Activated CD8-positive, alpha-beta memory T cell treated with anti-CD3 and anti-CD28 coated beads for 48 hours (primary cell): Measurements from ENCODE around the gene PNPLA2.

ENCODE experiments used
- DNase-seq, 3 experiments: peaks; one replicate each; pipeline ENCODE4 v3.0.0-alpha.2; 2020; ENCODE audit warnings: low read depth in 2 of 3, low spot score in 2 of 3

PNPLA2 gene

DNA sequence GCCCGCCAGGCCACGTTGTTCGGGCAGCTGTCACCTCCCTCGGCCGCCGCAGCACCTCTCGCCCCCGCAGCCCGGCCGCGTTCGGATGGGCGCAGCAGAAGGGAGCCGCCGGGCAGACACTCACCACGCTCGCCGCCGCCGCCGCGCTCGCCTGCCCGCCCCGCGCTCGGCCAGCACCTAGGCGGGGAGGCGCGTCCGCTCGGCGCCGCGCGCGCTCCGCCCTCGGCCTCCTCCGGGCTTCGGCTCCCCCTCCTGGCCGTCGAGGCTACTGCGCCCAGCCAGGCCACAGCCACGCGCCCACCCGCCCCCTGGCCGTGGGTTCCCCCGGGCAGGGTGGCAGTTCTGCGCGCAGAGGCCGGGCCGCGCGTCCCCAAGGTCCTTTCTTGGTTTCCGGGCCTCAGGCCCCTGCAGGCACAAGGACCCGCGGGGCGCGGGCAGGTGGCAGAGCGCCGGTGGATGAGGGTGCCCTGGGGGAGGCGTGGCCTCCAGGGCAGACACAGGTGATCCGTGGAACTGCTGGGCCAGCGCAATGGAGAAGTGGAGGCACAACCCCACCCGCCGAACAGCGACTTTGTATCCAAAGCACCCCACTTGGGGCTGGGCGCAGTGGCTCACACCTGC lies 20.5 kb upstream of the PNPLA2 start, which contains the start of gene SLC25A22:
Gene SLC25A22 (minus strand): TSS at position 189 of the 621 bp plus-strand sequence. CDS start 3,275 bp downstream, outside the sequence.
- DNase-seq = peak; percentile 55 to 92 (median 70)

GRCh38 chr11:799641-800316 lies 18.9 kb upstream of the PNPLA2 start:
- DNase-seq = no peak

DNA sequence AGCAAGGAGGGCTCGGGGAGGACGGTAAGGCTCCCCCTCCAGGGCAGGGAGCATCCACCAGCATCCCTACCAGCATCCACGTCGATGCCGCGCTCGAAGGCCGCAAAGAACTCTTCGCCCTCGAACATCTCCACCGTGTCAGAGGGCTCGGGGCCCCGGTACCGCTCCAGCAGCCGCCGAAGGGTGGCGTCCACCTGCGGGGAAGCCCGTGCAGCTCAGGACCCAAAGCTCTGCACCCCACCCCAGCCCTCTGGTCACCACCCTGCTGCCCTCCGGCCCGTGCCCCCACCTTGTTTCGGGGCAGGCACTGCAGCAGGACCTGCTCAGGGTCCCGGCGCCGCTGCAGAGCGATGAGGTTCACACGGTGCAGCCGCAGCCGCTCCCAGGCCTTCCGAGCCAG lies 18.2 kb upstream of the PNPLA2 start:
- DNase-seq = no peak

- no peak for DNase-seq
These were observed 17.5 kb upstream of the PNPLA2 start for GRCh38 chr11:801097-801780.

GRCh38 chr11:802018-802617 lies 16.6 kb upstream of the PNPLA2 start:
- no peak for DNase-seq

DNA sequence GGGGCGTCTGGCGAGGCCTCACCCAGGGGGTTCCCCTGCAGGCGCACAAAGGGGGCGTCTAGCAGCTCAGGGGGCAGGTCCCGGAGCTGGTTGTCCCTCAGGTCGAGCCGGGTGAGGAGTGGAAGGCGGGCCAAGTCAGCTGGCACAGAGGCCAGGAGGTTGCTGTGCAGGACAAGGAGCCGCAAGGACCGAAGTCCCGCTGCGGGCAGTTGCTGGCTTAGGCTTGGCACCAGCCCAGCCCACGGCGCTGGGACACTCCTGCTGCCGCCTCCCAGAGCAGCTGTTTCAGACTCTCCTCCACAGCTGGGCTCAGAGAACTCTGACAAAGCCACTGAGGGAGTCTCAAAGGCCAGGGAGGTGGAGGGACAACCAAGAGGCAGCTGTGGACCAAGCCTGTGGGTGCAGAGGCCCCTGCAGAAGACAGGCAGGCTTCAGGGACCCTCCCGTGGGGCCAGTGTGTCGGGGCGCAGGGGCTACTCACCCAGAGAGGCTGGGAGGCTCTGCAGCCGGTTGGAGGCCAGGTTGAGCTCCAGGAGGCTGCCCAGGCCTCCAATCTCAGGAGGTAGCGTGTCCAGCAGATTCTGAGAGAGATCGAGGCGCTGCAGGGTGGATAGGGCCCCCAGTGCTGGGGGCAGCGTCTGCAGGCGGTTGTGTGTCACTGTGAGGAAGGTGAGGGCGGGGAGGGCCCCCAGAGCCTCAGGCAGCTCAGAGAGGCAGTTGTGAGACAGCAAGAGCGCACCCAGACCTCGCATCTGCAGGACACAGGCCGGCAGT lies 15.8 kb upstream of the PNPLA2 start:
- no peak for DNase-seq

- no peak for DNase-seq
These were observed 15.3 kb upstream of the PNPLA2 start for GRCh38 chr11:803467-803742.

DNA sequence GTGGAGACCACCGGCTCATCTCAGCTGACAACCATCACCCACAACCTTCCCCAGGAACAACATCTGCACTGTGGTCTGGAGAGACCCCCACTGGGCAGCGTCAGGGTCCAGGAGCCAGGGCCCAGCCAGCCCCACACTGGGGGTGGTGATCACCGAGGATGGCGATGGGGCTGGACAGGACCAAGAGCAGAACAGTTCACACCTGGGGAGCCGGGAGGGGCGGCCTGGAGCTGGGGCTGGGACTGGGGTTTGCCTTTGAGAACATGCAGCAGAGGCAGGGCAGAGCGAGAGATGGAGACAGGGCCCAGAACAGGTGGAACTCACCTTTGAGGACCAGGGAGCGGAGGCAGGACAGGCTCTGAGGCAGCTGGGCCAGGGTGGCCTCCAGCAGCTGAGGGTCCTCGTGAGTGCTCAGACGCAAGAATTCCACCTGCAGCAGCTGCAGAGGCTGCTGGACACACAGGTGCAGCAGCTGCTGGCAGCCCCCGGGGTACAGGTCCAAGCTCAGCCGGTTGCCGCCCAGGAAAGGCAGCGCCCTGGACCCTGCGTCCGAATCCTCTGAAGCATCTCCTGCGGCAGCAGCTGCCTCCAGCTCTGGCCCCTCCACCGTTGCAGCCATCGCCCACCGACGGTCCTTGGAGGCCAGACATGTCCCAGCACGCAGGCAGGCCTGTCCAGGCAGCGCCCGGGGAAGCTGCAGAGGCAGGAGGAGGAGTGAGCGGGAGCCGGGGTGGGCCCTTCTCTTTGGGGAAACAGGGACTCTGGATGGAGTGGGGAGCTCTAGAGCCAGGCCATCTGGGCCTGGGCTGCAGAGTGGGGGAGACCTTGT lies 14.7 kb upstream of the PNPLA2 start:
- DNase-seq = no peak

DNA sequence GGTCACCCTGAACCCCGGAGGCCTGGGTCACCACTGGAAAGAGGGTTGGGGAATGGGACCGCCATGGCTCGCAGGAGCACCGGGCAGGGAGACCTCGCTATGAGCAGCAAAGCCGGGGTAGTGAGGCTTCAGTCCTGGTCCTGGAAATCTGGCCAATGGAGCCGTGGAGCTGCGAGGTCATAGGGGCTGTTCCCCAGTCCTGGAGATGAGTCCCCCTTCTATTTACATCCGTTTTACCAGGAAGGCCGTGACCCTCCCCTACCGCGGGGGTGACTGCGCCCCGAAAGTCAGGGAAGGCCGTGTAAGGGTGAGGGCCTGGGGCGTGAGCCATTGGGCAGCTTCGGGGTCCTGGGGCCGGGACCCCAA lies 14.1 kb upstream of the PNPLA2 start:
- DNase-seq = no peak

DNA sequence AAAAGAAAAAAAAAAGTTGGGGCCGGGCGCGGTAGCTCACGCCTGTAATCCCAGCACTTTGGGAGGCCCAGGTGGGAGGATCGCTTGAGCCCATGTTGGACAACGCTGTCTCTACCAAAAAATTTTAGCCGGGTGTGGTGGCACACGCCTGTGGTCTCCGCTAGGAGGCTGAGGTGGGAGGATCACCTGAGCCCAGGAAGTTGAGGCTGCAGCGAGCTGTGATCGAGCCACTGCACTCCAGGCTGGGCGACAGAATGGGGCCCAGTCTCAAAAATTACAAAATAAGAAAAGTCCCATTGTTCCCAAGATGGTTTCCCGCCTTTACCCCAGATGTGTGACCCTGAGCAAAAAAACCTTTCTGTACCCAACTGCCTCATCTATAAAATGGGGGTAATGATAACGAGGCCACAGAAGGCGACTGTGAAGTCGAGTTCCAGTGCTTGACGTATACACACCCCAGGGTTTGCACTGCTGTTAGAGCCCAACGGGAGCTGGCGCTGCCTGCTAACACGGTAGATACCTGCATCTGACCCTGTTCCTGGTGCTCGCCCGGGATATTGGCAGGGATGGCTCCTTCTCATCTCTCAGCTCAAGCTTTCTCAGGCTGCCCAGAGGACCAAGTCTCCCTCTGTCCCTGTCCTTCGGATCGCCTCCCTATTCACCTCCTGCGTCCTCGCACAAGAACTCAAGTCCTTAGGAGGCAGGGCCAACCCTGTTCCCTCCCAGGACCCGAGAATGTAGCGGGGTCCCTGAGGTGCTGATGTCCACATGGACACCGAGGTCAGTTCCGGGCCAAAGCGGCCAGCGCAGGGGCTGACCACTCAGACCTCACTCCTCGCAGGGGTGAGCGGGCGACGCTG lies 10.1 kb upstream of the PNPLA2 start:
- DNase-seq = no peak

DNA sequence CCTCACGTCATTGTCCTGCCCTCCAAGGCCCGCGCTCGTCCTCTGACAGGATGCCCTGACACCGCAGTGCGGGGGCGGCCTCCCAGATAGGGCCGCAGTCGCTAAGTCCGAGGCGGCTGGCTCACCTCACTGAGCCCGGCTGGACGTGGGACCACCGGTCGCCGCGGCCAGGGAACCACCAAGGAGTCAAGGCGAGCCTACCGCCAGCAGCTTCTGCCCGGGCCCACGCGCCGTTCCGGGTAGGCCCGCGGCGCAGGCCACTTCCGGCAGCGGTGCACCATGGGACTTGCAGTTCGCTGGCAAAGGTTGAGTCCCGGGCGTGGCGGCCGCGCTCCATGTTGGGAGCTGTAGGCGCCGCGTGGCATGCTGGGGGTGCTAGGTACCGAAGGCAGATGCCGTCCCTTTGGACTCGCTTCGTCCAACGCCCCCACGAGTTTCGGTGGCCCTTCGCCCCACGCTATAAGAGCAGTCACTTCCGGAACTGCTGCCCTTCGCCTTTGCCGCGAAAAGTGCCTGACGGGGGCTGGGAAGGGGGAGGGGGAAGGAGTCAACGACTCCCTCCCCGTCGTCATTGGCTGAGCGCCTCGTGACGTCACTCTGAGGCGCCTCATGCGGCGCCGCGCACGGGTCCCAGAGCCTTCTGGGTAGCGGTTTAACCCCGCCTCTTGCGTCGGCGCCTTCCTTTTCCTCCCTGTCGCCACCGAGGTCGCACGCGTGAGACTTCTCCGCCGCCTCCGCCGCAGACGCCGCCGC lies 9.3 kb upstream of the PNPLA2 start, which contains the start of gene RPLP2:
Gene RPLP2 (plus strand): TSS at position 681 of the 753 bp plus-strand sequence. CDS start 268 bp downstream, outside the sequence.
- DNase-seq = peak; percentile 97

DNA sequence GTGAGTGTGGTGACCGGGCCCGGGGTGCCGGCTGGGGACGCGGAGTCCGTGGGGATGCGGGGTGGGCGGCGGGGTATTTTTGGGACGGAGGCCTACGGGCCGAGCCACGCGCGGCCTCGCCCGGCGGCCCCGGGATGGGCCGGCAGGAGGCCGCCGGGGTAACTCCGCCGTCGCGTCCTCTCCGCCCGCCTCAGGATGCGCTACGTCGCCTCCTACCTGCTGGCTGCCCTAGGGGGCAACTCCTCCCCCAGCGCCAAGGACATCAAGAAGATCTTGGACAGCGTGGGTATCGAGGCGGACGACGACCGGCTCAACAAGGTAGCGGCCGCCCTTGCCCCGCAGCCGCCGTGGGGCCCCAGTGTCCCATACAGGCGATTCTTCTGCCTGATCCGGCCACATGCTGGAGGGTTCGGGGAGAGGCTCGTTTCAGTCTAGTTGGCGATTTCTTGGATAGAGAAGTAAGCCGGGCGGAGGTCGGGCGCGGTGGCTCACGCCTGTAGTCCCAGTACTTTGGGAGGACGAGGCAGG lies 8.6 kb upstream of the PNPLA2 start:
- no peak for DNase-seq

DNA sequence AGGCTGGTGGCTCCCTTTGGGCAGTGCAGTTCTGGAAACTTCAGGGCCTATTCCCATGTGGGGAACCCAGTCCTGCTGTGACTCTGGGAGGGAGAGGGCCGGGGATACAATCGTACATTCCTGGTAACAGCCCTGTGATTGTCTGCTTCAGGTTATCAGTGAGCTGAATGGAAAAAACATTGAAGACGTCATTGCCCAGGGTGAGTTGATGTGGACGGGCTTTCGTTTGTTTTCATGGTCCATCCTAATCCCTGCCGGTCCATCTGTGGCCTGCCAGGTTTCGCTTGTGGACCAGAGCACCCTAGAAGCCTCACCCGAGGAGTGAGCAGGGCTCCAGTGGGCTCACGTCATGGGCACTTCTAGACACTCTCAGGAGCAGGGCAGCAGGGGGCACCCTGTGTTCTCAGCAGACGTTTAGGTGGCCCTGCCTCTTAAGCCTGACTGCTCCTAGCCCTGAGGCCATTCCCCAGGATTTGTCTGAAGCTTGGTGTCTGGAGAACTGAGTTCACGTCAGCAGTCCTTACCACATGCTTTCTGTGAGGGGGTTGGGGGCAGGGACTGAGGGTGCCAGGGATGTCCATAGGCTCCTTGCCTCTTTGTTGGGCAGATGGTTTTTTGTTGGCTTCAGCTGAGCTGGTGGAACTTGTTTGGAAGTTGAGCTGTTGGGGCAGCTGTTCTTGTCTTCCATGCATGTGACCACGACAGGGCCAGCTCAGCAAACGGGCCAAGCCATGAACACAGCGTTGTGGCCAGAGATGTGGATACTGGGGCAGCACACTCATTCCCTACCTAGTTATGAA lies 7.1 kb upstream of the PNPLA2 start:
- no peak for DNase-seq

- DNase-seq = no peak
These were observed 6.3 kb upstream of the PNPLA2 start for GRCh38 chr11:812390-812789.

DNA sequence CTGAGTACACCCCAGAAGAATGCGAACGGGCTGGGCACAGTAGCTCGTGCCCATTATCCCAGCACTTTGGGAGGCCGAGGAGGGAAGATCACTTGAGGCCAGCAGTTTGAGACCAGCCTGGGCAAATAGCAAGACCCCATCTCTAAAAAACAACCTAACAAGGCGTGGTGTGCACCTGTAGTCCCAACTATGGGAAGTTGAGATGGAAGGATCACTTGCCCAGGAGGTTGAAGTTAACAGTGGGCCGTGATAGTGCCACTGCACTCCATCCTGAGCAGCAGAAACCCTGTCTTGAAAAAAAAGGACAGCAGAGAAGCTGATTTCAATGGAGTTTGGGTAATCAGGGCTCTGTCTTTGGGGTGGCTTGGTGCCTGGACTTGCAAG lies 5.7 kb upstream of the PNPLA2 start:
- DNase-seq = no peak

DNA sequence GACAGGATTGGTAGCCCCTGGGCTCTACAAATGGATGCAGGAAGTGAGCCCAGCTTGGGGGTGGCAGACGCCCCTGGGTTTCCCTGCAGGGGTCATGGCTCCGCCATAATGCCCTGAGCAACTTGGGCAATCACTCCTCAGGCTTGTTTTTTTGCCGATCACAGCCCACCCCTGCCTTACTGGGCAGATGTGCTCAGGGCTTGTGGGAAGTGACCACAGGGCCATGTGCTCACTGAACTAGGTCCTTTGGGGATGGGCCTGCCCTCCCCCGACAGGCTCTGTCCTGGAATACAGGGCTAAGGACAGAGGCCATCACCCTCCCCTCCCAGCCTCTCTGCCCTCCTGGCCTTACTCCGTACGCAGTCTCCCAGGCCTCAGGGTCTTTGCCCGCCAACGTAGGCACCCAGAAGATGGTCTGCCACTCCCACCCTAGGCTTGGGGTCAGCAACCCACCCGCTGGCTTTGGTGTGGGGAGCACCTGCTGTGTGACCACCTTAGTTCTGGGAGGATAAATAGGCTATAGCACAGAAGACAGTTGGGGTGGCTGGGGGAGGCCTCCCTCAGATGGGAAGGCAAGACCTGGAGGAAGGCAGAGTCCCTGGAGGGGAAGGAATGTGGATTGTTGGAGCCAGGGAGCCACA lies 5.1 kb upstream of the PNPLA2 start:
- DNase-seq = no peak

- no peak for DNase-seq
These were observed 2.9 kb upstream of the PNPLA2 start for GRCh38 chr11:815675-816432.
